Measurements from ENCODE around the gene EDEM3.
"Not testable (repeated sequence)": the region's sequence is repeated elsewhere in the genome, so short reads cannot be mapped to it uniquely, and the experiment has no call there.

Gene EDEM3

DNA sequence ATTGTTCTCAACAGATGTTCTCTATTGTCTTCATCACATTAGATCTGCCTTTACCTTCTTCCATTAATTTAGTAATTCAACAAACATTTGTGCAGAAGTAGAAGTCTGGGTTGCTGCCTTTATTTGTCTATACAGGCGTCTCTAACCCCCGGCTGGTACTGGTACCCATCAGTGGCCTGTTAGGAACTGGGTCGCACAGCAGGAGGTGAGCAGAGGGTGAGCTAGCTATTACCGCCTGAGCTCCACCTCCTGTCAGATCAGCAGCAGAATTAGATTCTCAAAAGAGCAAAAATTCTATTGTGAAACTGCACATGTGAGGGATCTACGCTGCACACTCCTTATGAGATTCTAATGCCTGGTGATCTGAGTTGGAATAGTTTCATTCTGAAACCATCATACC is 12.9 kb upstream of the EDEM3 start:
- DNase-seq: no peak

DNA sequence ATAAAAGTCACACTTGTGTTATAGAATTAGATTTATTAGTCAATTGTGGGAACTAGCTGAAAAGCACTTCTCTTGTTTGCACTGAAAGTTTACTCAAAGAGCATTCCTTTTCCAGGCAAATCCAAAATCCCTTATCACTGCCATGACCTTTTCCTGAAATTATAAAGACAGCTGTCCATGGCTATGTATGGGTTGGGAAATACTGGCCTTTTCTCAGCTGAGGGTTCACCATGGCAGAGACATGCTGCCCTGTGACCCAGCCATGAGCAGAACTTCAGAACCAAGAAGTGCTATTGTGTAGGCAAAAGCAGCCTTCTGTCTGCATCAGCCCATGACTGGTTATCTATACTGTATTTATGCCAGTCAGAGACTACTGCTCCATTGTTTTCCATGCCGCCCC is 9.8 kb upstream of the EDEM3 start:
- no peak for DNase-seq

DNA sequence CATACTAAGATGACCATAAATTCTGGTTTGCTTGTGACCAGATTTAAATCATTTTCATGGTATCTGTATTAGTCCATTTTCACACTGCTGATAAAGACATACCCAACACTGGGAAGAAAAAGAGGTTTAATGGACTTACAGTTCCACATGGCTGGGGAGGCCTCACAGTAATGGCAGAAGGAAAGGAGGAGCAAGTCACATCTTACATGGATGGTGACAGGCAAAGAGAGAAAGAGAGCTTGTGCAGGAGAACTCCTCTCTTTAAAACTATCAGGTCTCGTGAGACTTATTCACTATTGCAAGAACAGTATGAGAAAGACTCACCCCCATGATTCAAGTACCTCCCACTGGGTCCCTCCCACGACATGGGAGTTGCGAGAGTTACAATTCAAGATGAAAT is 8.9 kb upstream of the EDEM3 start:
- DNase-seq: not testable (repeated sequence)

DNA sequence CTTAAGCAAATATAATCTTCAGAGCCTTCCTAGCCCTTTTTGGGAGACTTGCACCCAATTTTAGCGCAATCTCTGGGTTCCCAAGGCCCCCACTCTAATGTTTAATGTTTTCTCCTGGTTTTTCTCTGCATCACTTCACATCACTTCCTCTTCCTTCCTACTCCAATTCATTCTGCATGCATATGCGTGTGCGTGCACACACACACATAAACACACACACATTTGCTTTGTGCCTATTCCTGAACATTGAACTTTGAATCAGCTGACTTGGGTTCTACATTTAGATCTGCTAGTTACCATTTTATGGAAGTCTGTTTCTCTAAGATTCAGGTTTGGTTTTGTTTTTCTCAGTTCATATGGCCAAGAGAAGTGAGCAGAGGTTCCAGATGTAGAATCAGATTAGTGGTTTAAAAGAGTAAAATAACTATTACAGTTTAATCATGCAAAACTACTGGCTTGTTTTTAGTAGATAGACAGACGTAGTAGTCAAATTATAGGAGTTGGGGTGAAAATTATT is 7.4 kb upstream of the EDEM3 start:
- DNase-seq: no peak

DNA sequence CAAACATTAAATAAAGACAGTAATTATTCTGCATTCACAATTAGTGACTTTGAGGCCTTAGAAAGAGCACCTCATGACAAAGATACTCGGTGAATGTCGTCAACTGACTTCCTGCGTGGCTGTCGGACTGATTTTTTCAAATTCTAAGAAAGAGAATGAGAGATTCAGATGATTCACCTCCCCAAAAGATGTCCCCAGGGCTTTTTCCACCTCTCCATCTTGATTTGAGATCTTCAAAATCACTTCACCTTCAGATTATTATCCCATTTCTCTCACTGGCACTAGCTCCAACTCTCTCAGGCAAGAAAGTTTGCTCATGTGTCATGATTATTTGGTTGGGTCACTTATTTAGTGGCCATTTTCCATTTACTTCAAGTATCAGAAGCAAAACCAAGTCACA is 5.0 kb upstream of the EDEM3 start:
- no peak for DNase-seq

DNA sequence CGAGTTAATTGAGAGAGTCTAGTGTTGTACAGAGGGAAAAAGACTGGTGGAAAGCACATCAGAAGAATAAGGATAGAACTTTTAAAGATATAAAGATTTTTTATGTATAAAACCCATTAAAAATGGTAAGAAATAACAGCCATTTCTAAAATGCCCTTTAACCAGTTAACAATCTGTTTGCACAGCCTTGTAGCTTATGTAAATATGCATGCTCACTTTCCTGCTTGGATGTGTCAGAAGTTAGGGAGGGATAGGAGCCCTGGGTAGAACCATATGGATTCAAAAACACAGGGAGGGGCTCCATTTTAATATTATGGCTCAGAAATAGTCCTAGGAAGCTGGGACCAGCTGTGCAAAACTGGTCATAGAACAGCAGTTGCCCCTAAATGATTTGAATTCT is 4.5 kb upstream of the EDEM3 start:
- no peak for DNase-seq

DNA sequence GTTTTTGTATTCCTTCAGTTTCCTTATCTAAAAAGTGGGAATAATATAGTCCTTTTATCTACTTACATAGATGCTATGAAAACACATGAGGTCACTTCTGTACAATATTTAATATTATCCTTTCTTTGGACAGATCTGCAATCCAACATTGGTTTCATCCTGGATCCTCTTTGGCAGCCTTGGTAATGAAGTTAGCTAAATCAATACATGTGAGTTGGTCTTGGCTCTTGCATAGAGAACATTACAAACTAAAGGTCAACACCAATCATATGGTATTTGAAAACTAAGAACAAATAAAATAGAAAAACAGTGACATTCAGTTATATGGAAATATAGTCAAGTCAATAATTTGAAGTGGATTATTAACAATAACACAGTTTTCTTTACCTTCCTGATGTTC is 3.2 kb upstream of the EDEM3 start:
- no peak for DNase-seq

DNA sequence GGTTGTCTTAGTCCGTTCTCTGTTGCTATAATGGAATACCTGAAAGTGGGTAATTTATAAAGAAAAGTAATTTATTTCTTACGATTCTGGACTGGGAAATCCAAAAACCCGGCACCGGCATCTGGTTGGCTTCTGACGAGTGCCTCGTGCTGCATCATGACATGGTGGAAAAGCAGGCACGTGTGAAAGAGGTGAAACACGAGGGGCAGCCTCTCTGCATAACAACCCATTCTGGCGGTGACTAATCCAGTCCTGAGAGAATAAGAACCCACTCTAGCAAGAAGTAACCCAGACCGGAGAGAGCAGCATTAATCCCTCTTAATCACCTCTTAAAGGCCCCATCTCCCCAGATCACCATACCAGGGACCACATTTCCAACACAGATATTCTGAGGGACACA is 2.7 kb upstream of the EDEM3 start:
- DNase-seq: no peak

DNA sequence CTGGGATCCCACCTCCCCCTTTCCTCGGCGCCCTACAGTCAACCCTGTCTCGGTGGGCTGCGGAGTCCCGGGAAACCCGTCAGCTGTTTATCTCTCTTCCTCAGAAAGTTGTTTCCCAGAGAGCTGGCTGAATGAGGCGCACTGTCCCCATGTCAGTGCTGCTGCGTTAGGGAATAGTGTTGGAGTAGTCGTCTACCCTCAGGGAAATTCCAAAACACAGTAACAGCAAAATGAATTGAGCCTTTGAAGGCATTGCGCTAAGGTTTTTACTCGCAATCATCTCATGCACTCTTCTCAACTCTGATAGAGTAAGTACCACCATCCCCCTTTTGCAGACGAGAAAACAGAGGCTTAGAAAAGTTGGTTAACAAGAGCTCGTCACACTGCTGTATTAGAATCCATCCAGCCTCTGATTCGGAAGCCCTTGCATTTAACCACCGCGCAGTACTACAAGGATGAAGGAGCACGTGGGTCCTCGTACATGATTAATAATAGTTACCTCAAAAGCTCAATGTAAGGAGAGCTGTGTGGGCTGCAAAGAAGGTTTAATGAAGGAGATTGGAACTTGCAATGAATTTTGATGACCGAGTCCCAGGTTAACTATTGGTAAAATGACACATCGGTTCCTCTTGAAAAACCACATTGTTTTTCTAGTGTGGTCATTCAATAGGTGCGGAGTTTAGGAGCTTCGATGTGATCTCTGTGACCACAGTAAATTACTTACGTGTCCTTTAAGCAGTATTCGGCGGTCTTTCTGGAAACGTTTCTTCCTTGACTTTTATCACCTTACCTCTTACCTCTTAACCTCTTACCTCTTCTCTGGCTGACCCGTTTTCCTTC is 788 bp upstream of the EDEM3 start:
- DNase-seq: peak; percentile 34

DNA sequence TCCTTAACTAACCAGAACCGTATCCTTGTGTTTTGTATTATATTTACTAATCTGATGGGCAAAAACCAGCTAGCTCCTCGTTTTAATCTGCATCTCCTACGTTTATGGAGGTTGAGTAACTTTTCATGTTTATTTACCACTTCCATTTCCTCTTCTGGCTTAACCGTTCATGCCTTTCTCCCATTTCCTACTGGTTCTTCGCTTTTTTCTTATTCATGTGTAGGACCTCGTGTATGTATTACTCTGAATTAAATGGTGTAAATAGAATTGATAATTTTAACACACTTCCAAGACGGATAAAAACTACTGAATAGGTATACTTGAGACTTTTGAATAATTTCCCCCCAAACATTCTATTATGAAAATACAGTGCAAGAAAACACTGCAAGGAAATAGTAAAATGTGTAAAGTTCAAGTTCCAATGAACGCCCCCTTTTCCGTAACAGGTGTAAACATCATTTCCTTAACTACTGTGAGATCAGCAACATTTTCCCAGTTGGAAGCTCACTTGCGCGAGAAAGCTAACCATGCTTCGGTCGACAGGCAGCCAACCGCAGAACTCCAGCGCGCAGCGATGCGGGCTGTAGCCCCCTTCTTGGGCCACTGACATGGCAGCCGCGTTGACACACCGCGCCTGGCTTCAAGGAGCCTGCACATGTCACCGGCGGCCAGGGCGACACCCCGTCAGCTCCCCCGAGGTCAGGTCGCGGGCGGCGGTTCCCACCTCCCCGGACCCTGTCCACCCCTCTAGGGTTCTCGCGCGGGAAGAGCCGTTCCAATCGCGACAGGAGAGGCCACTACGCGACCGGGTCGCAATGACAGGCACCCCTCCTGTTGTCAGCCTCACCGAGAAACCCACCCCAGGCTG is 816 bp downstream of the EDEM3 start:
- peak; percentile 28 for DNase-seq

DNA sequence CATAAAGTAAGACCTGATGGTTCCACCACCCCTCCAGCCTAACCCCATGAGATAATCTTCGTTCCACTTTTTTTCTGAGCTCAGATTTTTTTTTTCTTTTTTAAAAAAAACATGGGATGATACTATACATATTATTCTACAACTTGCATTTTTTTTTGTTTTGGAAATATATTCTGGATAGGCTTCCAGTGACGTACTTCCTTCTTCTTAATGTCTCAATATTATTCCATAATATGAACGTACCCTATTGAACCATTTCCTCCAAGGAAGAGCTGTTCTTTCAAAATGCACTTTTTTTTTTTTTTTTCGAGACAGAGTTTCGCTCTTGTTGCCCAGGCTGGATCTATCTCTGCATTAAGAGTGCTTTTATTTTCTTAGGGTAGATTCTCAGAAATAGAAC is 1.5 kb downstream of the EDEM3 start:
- no peak for DNase-seq

DNA sequence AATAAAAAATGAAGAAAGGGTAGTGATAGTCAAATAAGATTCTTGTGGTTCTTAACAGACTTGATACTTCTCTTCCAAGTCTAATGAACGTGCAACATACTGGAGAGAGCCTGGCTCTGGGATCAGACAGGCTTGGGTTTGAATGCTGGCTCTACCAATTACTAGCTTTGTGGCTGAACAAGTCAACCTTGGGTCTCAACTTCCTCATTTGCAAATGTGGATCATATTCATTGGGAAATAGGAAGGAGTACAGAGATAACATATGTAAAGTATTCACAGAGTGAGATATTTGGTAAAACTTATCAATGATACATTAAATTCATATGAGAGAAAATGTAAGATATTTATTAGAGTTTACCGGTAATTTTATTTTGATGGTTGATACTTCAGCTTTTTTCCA is 2.0 kb downstream of the EDEM3 start:
- no peak for DNase-seq

DNA sequence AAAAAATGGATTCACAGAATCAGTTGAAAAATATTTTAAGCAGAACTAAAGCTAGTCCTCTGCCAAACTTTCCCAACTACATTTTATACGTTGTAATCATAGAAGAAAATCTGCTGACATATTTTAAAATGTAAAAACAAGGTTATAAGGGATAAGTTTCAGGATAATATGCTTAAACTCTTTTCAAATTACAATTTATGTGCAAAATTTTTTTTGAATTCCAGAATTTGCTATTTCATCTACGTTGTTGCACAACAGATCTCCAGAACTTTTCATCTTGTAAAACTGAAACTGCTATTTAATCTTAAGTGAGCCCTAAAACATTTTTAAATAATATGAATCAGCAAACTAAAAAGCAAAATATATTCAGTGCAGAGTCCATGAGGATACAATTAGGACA is 5.9 kb downstream of the EDEM3 start:
- DNase-seq: no peak

DNA sequence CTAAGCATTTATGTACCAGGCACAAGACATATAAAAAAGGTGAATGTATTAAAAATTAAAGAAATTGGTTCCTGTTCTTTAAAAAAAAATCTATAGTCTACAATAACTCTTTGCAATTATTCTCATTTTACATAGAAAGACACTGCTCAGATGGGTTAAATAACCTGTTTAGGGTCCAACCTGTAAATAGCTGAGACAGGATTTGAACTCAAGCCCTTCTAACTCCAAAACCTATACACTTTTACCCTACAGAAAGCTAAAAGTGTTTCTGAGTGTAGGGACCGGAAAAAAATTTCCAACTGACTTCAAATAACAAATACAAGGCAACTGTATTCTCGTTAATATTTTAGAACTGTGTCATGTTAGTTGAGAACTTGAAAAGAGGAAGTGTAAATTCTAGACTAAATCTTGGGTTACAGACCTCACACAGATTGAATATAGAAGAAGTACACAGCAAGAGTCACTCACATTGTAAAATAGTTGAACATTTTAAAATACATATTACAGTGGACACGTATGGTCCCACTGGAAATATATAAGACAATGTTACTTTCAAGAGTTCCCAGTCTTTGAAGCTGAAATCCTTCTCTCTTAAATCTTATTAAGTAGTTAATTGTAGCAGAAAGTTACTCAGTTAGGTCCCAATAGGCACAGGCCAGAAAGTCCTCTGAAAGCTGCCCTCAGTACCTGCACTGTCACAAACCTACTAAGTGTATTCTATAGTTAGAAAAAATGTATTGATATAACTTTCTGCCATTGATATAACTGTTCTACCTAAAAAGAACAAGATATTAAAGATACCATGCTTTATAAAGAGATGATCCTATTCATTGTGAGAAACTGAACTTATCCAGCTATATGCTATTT is 7.3 kb downstream of the EDEM3 start:
- no peak for DNase-seq

DNA sequence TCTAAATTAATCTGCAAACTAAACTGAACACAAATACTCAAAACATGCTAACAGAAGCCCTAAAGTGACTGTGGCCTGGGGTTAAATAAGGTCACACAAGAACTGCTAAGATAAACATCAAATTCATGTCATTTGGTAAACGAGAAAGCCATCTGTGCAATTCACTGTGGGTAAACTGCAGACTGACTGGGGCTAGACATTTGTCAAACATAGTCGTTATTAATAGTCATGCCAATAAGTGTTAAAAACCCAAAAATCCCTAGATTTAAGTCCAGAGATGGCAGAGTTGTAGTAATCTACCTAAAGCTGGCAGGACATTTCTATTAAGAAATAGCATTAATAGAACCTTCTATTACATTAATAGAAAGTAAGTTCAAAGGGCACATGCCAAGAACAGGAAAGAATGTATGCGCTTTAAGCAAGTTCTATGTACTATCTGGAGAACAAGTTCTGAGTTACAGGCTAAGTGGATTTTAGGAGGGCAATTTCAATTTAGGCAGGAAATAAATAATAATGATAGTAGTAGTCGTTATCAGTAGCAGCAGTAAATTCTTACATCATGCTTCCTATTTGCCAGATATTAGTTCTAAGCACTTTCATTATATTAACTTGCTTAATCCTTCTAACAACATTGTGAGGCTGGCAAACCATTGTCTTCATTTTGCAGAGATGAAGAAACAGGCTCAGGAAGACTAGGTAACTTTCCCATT is 8.6 kb downstream of the EDEM3 start:
- no peak for DNase-seq

DNA sequence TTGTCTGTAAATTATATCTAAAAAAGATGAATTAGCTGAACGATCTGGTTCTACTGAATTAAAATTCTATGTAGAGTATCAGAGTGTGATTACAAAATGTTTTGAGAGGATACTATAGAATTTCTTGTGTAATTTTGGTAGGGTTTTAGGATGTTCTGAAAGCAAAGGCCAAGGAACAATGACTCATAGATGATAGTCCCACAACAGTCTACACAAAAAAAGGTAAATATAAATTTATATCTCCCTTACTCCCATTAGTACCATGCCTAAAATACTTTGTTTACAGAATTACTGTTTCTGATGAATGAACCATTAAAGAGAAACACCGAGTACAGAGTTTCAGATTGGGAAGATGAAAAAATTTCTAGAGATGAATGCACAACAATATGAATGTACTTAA is 9.5 kb downstream of the EDEM3 start:
- no peak for DNase-seq

DNA sequence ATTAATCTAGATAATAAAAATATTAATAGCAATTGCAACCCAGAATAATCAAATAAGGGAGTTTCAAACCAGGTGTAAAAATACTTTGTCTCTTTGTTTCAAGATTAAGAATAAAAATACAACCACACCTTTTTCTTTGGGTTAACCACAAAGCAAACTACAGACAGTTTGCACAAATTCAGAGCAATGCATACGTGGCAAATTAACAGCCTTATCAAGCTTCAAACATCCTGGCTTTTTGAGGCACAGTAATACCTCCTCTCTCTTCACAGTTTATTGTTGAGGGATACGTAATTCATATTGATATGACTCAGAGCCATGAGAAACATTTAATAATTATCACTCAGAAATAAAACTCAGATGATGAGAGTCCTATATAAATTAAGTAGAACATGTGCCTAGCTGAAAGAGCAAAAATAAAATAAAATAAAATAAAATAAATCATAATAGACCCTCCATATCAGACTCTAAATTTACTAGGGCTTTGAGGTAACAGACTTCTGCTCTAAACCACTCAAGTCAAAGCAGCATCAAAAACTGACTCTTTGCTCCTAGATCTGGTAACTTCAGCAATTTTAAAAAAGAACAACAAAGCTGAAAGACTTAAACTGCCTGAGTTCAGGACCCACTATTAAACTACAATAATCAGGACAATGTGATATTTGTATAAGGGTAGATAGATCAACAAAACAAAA is 11.4 kb downstream of the EDEM3 start:
- no peak for DNase-seq

DNA sequence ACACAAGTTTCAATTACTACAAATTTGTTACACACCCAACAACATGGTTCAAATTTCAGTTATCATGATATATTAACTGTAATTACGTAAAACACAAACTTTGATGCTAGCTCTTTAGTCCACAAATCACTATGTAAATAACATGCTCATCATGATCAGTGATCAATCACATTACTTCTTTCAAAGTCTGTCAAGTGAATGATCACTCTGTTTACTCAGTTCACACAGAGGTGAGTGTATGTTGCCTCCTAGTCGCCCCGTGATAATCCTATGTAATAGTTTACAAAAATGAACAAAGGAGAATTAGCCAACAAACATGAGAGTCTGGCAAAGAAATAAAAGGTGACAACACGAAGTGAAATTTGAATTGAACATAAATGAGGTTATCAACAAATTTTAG is 14.3 kb downstream of the EDEM3 start:
- no peak for DNase-seq

DNA sequence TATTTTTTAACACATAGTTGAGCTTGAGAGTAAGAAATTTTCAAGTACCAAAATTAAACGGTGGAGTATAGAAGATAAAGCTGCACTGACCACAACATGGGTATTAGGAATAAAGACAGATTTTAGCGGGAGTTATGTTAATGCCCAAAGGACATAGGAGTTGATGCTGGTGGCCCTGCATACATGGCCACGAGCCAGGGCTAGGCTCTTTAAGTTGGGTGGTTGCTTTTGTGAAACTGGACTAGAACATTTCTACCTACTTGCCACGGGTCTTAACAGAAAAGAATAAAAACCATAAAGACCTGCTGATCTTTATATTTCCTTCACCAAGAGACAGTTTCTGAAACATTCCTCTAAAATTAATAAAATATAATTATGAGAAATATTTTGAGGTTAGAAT is 14.9 kb downstream of the EDEM3 start:
- DNase-seq: no peak

DNA sequence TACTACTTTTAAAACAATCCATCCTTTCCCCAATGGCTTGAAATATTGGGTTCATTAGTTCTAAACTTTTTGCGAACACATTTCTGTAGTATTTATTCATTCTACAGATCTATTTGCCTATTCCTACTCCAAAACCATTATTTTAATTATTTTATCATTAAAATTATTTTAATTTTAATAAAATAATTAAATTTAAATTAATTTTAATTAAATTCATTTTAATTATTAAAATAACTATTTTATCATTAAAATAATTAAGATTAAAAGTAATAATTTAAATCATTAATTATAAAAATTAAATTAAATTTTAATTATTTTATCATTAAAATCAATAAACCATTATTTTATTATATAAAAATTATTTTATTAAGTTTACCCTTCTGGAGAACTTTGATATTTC is 15.6 kb downstream of the EDEM3 start:
- DNase-seq: no peak

DNA sequence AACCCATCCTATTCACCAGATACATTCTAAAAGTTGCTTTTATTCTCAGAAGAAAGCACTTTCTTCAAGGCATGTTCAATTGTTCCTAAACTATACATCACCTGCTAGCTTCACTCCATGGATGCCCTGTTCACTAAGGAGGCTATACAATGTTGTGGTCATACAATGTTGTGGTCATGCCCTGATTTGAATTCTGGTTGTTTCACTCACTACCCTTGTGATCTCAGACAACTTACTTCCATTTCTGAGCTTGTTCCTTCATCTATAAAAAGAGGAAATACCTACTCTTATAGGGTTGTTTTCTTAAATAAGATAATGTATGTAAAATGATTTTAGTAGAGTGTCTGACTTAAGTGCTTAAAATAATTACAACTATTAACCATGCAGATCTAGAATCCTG is 19.7 kb downstream of the EDEM3 start:
- DNase-seq: no peak

DNA sequence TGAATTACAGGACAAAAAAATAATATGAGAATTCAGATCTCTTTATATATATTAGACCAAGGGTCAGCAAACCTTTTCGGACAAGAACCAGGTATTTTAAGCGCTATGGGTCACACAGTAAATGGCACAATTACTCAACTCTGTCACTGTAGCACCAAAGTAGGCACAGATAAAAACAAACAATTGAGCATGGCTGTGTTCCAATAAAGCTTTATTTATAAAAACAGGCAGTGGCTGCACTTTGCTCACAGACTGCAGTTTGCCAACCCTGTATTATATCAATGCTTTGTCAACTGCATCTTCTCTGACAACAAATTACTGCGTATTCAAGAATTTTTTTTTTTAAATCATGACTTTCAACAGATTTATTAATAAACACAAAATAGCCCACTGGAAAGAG is 29.8 kb downstream of the EDEM3 start:
- DNase-seq: no peak

Data from NCI-H345 (cell line).